DOHH2 (cell line): ENCODE measurements around the gene RBL1.

Source experiments
- H3F3A ChIP-seq: fragments of 200-600 bp; sonication (generic), shearing (Covaris generic); 2 replicates; pipeline ENCODE4 v1.6.0; 2016; ENCODE audit warnings: antibody characterized with exemption, mild to moderate bottlenecking; ENCODE audit not compliant: control insufficient read depth, insufficient read depth
- H3K27ac ChIP-seq: fragments of 200-600 bp; sonication (generic); 2 replicates; pipeline ENCODE4 v1.5.1; 2014; ENCODE audit warnings: low read depth, mild to moderate bottlenecking, low read length, moderate library complexity
- H3K27me3 ChIP-seq: fragments of 200-600 bp; sonication (generic); 2 replicates; pipeline ENCODE4 v1.6.1; 2014; ENCODE audit warnings: mild to moderate bottlenecking, low read length, mixed read lengths; ENCODE audit not compliant: control insufficient read depth
- H3K36me3 ChIP-seq: fragments of 200-600 bp; sonication (generic); 2 replicates; pipeline ENCODE4 v1.6.1; 2014; ENCODE audit warnings: mild to moderate bottlenecking, low read length, moderate library complexity, mixed read lengths; ENCODE audit not compliant: control insufficient read depth
- H3K4me1 ChIP-seq: fragments of 200-600 bp; sonication (generic); 2 replicates; pipeline ENCODE4 v1.6.1; 2014; ENCODE audit warnings: mild to moderate bottlenecking, low read length, mixed read lengths; ENCODE audit not compliant: control insufficient read depth
- H3K4me2 ChIP-seq: fragments of 200-600 bp; sonication (generic); 2 replicates; pipeline ENCODE4 v1.6.0; 2014; ENCODE audit warnings: mild to moderate bottlenecking, low read length, moderate library complexity
- H3K4me3 ChIP-seq: fragments of 200-600 bp; sonication (generic); 2 replicates; pipeline ENCODE4 v1.5.1; 2014; ENCODE audit warnings: mild to moderate bottlenecking, low read length, mixed read lengths
- H3K79me2 ChIP-seq: fragments of 200-600 bp; sonication (generic); 2 replicates; pipeline ENCODE4 v1.6.1; 2014; ENCODE audit warnings: mild to moderate bottlenecking, low read length, mixed read lengths; ENCODE audit not compliant: control insufficient read depth
- H3K9me2 ChIP-seq: fragments of 200-600 bp; sonication (generic); replicated peaks from 2 replicates; pipeline ENCODE4 v1.6.1; 2014; ENCODE audit warnings: mild to moderate bottlenecking, low read length, mixed read lengths; ENCODE audit not compliant: control insufficient read depth
- H3K9me3 ChIP-seq: fragments of 200-600 bp; sonication (generic); 2 replicates; pipeline ENCODE4 v1.6.1; 2014; ENCODE audit warnings: antibody characterized with exemption, low read length, mixed read lengths; ENCODE audit not compliant: control insufficient read depth, insufficient read depth
- H4K20me1 ChIP-seq: fragments of 200-600 bp; sonication (generic); 2 replicates; pipeline ENCODE4 v1.6.0; 2014; ENCODE audit warnings: low read depth, mild to moderate bottlenecking, antibody characterized with exemption, low read length, moderate library complexity; ENCODE audit not compliant: control insufficient read depth, insufficient read depth
- EZH2phosphoT487 ChIP-seq: fragments of 200-600 bp; sonication (generic); IDR thresholded peaks from 2 replicates; pipeline ENCODE4 v1.6.1; 2017; ENCODE audit warnings: borderline replicate concordance, mild to moderate bottlenecking, antibody characterized with exemption, low read length, moderate library complexity, mixed read lengths
- TF ChIP-seq, protein P1 (sequence below): fragments of 200-600 bp; sonication (generic); IDR thresholded peaks from one replicate; pipeline ENCODE4 v1.5.1; 2014; ENCODE audit warnings: antibody characterized with exemption, mild to moderate bottlenecking, low read depth, low read length; ENCODE audit not compliant: poor library complexity, severe bottlenecking

The RBL1 gene, protein sequence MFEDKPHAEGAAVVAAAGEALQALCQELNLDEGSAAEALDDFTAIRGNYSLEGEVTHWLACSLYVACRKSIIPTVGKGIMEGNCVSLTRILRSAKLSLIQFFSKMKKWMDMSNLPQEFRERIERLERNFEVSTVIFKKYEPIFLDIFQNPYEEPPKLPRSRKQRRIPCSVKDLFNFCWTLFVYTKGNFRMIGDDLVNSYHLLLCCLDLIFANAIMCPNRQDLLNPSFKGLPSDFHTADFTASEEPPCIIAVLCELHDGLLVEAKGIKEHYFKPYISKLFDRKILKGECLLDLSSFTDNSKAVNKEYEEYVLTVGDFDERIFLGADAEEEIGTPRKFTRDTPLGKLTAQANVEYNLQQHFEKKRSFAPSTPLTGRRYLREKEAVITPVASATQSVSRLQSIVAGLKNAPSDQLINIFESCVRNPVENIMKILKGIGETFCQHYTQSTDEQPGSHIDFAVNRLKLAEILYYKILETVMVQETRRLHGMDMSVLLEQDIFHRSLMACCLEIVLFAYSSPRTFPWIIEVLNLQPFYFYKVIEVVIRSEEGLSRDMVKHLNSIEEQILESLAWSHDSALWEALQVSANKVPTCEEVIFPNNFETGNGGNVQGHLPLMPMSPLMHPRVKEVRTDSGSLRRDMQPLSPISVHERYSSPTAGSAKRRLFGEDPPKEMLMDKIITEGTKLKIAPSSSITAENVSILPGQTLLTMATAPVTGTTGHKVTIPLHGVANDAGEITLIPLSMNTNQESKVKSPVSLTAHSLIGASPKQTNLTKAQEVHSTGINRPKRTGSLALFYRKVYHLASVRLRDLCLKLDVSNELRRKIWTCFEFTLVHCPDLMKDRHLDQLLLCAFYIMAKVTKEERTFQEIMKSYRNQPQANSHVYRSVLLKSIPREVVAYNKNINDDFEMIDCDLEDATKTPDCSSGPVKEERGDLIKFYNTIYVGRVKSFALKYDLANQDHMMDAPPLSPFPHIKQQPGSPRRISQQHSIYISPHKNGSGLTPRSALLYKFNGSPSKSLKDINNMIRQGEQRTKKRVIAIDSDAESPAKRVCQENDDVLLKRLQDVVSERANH

GRCh38 chr20:37095599-37096414 lies at the start of gene RBL1:
RBL1 (minus strand) TSS chr20:37095997; CDS start chr20:37095928, 69 bp downstream.
- TF ChIP-seq, protein P1, sequence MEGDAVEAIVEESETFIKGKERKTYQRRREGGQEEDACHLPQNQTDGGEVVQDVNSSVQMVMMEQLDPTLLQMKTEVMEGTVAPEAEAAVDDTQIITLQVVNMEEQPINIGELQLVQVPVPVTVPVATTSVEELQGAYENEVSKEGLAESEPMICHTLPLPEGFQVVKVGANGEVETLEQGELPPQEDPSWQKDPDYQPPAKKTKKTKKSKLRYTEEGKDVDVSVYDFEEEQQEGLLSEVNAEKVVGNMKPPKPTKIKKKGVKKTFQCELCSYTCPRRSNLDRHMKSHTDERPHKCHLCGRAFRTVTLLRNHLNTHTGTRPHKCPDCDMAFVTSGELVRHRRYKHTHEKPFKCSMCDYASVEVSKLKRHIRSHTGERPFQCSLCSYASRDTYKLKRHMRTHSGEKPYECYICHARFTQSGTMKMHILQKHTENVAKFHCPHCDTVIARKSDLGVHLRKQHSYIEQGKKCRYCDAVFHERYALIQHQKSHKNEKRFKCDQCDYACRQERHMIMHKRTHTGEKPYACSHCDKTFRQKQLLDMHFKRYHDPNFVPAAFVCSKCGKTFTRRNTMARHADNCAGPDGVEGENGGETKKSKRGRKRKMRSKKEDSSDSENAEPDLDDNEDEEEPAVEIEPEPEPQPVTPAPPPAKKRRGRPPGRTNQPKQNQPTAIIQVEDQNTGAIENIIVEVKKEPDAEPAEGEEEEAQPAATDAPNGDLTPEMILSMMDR: peak; percentile 10
- TF ChIP-seq EZH2phosphoT487: no peak
- peaks cover 48% of the 10 kb centered on the region for H3K36me3 ChIP-seq
- no peaks in the 10 kb centered on the region for H4K20me1 ChIP-seq
- peaks cover 62% of the 10 kb centered on the region for H3K4me1 ChIP-seq
- H3K4me2 ChIP-seq: peak within 1 kb of the TSS; percentile 96
- H3K4me3 ChIP-seq: peak within 1 kb of the TSS; percentile 98
- no peaks in the 10 kb centered on the region for H3K27me3 ChIP-seq
- no peaks in the 10 kb centered on the region for H3K9me2 ChIP-seq
- H3K27ac ChIP-seq: peak within 1 kb of the TSS; percentile 87
- H3K79me2 ChIP-seq: peaks cover 50% of the 10 kb centered on the region
- H3K9me3 ChIP-seq: no peaks in the 10 kb centered on the region
- H3F3A ChIP-seq: peaks cover 5% of the 10 kb centered on the region; the same call in 1 of the 2 replicates

DNA sequence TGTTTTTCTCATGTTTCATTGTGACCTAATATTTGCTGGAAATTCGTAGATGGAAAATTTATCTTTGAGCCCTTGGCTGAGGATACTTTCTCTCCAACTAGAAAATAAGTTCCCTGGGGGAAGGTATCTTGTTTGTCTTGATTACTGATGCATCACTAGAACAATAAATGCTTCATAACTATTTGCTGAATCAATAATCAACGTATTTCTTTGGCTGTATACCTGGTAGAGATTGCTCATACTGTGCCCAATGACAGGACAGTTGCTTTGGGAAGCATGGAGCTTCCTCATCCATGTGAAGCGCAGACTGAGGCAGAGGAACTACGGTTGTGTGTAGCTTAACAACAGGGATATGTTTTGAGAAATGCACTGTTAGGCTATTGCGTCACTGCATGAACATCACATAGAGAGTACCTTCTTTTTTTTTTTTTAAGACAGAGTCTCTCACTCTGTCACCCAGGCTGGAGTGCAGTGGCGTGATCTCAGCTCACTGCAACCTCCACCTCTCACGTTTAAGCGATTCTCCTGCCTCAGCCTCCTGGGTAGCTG lies 49.1 kb upstream of the RBL1 start:
- H3K4me3 ChIP-seq: no peak overlapping the region
- no peak overlapping the region for H3K27ac ChIP-seq

More for the DNA sequence above, 49.1 kb upstream of the RBL1 start:
- Histone ChIP-seq H3K4me2 (no peak overlapping the region), H3K9me3 (no peaks in the 10 kb centered on the region), H3K9me2 (no peaks in the 10 kb centered on the region), H3K27me3 (no peaks in the 10 kb centered on the region), H4K20me1 (no peaks in the 10 kb centered on the region), H3K36me3 (no peaks in the 10 kb centered on the region), H3K4me1 (no peaks in the 10 kb centered on the region), H3K79me2 (no peaks in the 10 kb centered on the region), H3F3A (no peaks in the 10 kb centered on the region)
- TF ChIP-seq, protein P1: no peak
- no peak for TF ChIP-seq EZH2phosphoT487
